Fibroblast of villous mesenchyme (primary cell): Measurements from ENCODE around the gene TFPI. TPM values are rescaled to one million over a fixed set of nuclear protein-coding genes. Genes with fewer than 3 reads are reported as not detected.

Source experiments
- DNase-seq: peaks from one replicate; pipeline ENCODE4 v3.0.0-alpha.2; 2010; ENCODE audit warnings: low read depth
- H3K4me3 ChIP-seq: 2 replicates; pipeline ENCODE4 v1.5.1; 2011; ENCODE audit warnings: low read depth, mild to moderate bottlenecking, low read length
- total RNA-seq: library from RNA; depleted of rRNA; stranded (reverse); fragments of >200 nt; gene quantifications from 2 replicates; pipeline ENCODE4 v1.2.3, GENCODE V29; 2012
- TF ChIP-seq, protein P1 (sequence below): IDR thresholded peaks from 2 replicates; pipeline ENCODE4 v1.5.1; 2012; ENCODE audit warnings: low read depth, mild to moderate bottlenecking, low read length; ENCODE audit not compliant: insufficient read depth

TFPI gene
- total RNA-seq, 1 donor, result 126 TPM

GRCh38 chr2:187554704-187555082, 458 bp upstream of the TFPI start:
- no peak for DNase-seq
- TF ChIP-seq, protein P1, sequence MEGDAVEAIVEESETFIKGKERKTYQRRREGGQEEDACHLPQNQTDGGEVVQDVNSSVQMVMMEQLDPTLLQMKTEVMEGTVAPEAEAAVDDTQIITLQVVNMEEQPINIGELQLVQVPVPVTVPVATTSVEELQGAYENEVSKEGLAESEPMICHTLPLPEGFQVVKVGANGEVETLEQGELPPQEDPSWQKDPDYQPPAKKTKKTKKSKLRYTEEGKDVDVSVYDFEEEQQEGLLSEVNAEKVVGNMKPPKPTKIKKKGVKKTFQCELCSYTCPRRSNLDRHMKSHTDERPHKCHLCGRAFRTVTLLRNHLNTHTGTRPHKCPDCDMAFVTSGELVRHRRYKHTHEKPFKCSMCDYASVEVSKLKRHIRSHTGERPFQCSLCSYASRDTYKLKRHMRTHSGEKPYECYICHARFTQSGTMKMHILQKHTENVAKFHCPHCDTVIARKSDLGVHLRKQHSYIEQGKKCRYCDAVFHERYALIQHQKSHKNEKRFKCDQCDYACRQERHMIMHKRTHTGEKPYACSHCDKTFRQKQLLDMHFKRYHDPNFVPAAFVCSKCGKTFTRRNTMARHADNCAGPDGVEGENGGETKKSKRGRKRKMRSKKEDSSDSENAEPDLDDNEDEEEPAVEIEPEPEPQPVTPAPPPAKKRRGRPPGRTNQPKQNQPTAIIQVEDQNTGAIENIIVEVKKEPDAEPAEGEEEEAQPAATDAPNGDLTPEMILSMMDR, result no peak
- peak overlapping the region; percentile 81 for H3K4me3 ChIP-seq

GRCh38 chr2:187552828-187553681, 1.2 kb downstream of the TFPI start:
- H3K4me3 ChIP-seq, result peak overlapping the region; percentile 81
- peak; percentile 90 for DNase-seq
- TF ChIP-seq, protein P1, result no peak

DNA sequence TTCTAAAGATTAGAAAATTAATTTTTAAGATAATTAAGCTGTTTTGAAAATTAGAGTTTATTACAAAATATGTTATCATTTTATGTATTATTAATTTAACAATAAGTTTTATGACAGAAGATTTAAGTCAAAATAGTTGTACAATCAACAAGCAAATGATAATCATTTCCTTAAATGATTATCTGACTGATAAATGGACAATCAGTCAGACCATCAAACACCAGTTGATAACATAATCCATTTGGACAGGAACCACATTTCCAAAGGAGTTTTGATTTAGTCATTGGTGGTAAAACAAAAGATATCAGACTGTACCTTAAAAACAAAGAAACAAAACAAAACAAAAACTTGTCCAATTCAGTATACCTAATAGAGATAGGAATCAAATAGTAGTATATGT, 1.9 kb downstream of the TFPI start:
- peak overlapping the region; percentile 81 for H3K4me3 ChIP-seq
- TF ChIP-seq, protein P1, result no peak
- DNase-seq, result no peak

- H3K4me3 ChIP-seq, result peak overlapping the region; percentile 81
- no peak for DNase-seq
- TF ChIP-seq, protein P1, result no peak
These were observed 3.4 kb downstream of the TFPI start for GRCh38 chr2:187550857-187551256.

GRCh38 chr2:187549951-187550555, 4.2 kb downstream of the TFPI start:
- peak overlapping the region; percentile 81 for H3K4me3 ChIP-seq
- no peak for DNase-seq

DNA sequence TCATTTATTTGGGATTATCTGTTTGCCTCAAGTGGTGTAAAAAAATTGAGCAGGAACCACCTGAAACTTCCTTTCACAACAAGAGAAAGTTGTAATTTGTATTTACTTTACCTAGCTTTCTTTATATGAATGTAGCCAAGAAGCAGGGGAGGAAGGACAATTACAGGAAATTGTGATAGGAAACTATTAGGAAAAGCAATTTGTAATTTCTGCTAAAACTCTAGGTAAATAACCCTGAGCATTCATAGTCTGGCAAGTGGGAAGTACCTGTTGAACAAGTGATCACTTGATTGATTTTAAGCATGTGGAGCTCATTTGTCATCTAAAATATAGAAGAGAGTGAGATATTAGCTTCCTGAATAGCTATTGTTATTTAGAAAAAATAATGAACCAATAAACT, 5.0 kb downstream of the TFPI start:
- no peak for DNase-seq
- TF ChIP-seq, protein P1, result no peak
- peak overlapping the region; percentile 81 for H3K4me3 ChIP-seq

More at GRCh38 chr2:187549951-187550555, 4.2 kb downstream of the TFPI start:
- TF ChIP-seq, protein P1, result no peak
